ENCODE measurements around the gene DTNBP1.

The DTNBP1 gene

DNA sequence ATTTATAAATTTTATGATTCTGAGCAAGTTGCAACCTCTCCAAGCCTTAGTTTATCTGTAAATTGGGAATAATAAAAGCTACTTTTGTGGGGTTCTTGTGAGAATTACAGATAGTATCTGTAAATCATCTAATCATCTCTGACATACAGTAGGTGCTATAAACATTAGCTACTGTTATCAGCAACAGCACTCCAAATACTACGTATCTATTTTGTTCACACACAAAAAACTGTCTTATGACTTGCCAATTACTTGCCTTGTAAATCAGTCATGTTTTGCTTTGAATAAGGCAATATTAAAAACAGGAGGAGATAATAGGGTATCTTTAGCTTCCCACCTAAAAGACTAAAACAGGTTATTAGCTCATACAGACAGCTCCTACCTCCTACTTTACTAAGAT is 36.7 kb downstream of the DTNBP1 start:
- no peak for DNase-seq (ENCODE audit: low read depth)

DNA sequence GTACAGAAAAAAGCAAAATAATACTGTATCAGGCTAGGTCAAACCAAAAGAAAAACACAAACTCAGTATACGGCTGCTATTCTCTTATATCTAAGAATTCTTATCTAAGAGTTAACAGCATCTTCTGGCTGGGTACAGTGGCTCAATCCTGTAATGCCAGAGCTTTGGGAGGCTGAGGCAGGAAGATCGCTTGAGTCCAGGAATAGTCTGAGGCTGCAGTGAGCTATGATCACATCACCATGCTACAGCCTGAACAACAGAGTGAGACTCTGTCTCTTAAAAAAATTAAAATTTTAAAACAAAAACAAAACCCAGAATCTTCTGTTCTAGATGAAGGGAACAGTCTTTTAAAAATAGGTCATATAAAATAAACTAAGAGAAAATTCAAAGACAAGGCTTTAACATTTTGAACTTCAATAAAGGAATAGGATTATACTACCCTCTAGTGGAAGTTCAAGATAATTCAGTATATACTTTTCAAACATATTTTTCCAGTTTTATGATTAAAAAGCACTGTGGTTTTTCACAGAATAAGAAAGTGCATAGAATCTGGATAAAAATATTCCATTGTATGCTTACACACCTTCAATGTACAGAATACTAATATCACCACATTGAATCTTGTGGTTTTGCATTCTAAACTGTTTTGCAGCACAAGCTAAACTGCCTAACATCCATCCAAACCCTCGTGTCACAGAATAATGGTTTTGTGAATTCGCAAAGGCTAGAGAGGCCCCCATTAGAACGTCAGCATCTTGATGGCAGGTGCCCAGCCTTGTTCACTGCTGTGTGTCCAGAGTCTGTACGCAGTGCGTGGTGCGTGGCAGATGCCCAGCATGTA is 39.3 kb downstream of the DTNBP1 start:
- no peak for DNase-seq (ENCODE audit: low read depth)

DNA sequence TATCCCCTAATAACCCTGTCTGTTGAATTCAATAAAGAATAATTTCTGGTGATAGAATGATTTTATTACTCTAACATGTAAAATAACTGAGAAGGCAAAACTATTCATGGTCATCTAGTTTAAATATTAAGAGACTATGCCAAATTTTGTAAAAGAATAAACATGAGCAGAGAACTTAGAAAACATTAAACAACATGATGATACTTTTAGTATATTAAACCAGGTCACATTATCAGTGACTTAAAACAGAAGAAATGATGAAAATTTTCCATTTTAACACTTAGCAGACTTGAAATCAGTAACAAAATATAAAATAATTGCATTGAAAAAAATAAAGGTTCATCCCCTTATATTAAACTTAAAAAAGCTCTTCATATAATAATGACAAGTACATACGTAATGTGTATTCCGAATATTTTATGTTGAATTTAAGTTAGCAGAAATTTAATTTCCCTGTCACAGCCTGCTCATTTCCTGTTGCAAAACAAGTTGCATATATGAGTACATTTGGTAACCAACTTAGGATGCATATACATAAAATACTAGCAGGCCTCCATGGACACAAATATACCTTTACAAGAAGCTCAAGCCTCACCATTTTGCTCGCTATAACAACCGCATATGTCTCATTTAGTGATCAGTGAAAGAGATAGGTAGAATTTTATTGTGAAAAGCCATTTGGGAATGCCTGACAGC is 40.6 kb downstream of the DTNBP1 start:
- no peak for DNase-seq (ENCODE audit: low read depth)

DNA sequence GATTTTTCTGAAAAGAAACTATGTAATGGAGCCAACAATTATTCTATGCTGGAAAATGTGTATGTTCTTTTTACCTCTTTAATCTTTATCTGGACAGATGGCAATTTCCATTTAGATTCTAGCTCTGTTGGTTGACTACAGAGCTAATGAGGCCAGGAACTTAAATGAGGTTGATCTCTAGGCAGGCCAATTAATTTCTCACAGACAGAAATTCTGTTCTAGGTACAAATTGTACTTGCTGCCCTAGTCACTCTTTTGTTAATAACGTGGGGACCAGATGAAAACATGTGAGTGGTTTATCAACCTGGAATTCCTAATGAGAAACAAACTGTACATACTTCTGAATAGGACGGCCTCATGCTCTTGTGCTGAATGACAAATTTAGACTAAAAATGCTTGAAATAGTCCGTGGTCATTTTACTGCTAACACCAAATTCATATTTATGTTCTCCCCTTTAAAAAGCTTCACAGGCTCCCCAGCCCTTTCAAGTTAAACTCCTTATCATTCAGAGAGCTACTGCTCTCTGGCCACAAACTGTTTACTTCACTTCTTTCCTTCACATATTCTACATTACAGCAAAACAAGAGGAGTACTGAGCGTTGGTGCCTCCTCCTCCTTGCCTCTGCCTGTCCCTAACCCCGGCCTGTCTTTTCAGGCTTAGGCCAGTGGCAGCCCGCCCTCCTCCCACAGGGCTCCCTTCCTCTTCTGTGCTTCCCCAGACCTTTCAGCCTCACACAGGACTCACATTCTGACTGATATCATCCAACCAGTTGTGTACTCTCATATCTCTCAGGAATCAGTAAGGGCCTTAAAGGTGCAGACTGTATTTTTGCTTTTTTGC is 41.4 kb downstream of the DTNBP1 start:
- DNase-seq (ENCODE audit: low read depth) = no peak

DNA sequence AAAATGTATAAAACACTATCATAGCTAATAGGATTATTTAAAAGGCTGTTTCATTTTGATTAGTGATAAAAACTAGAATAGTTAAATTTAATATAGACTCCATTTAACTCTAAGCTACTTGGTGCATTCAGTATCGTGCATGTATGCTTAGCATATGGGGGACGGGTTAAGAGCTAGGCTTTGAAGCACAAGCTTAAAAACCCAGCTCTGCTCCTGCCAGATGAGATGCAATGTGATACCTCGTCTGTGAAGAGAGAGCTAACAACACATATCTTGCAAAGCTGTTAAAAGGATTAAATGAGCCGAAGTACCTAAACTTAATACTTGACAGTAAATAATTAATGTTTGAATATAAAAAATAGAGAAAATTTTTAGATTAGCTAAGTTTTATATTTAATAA is 42.2 kb downstream of the DTNBP1 start:
- DNase-seq (ENCODE audit: low read depth) = no peak

DNA sequence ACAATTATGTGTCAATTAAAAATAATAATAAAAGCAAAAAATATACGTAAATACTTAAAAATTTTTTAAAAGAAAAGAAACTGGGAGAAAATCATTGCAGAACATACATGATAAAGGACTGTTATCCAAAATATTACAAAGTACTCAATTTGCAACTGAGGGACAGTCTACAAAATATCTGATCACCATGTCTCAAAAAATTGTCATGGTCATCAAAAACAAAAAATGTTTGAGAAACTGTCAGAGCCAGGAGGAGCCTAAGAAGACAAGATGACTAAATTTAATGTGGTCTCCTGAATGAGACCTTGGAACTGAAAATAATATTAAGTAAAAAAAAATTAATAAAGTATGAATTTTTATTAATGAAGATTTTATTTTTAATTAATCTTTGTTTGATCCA is 43.5 kb downstream of the DTNBP1 start:
- DNase-seq (ENCODE audit: low read depth) = no peak

DNA sequence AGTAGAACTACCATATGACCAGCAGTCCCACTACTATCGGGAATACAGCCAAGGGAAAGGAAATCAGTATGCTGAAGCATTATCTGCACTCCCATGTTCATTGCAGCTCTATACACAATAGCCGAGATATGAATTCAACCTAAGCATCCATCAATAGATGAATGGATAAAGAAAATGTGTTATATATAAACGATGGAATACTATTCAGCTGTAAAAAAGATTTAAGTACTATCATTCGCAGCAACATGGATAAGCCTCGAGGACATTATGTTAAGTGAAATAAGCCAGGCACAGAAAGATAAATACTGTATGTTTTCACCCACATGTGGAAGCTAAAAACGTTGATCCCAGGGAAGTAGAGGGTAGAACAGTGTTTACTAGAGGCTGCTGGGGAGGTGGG is 44.1 kb downstream of the DTNBP1 start:
- no peak for DNase-seq (ENCODE audit: low read depth)

DNA sequence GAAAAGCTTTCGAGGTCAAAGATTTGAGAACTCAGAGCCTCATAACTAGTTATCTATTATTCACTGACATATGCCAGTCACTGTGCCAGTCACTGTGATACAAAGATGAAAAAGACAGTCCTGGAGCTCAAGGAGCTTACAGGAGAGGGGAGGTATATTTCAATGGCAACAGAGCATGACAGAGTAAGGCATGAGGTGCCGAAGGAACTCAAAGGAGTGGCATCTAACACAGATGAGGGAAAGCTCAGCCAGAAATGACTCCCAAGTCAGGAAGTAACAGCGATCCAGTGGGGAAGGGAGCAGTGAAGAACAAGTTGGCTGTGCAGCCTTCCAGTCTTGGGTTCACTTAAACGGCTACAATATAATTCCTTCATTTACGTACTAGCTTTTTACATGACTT is 46.6 kb downstream of the DTNBP1 start:
- DNase-seq (ENCODE audit: low read depth) = no peak

DNA sequence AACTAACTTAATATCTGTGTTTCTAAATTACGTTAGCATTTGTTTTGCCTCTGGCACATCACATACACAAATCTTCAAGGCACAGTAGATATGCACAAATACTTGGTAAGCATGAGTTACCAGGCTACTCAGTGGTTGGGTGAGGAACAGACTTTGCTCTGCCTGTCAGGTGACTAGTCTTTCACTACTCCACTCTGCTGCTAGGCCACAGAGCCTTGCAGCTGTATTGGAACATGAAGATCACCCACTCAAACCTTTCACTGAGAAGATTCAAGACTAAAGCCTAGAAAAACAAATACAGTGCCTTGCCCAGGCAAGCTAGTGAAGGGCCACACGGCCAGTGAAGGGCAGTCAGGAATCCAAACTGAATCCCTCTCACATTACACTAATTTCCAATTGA is 47.0 kb downstream of the DTNBP1 start:
- no peak for DNase-seq (ENCODE audit: low read depth)

DNA sequence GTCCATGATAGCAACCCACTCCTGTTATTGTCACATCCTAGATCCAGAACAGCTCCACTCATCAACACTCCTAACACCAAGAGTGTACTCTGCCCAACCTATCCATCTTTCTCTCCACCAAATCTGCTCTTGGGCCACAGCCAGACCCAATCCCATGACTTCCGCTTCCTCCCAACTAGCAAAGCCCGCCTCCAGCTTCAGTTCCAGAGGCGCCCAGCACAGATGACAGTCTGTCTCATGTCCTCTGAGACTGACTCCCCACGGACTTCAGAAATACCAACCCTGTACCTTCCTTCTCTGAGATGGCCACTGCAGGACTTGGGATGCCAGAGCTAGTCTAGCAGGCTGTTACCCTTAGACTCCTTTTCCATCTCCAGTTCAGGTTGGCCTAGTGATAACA is 48.6 kb downstream of the DTNBP1 start:
- DNase-seq (ENCODE audit: low read depth) = no peak

DNA sequence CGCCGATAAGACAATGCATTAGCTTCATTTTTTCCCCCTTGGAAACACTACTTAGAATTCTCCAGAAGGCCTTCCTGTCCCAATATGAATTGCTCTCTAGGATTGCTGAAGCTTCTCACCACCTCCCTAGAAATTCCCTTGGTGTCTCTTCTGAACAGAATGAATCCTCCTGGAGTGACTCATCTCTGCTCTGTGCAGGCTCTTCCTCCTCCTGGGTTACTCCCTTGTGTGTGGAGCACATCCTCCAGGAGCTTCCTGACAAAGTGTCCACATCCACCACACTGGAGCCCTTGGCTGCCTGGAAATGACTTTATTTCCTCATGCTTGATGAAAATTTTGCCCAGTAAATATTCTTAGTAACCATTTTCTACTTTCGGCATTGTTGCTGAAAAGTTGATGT is 54.4 kb downstream of the DTNBP1 start:
- DNase-seq (ENCODE audit: low read depth) = no peak

DNA sequence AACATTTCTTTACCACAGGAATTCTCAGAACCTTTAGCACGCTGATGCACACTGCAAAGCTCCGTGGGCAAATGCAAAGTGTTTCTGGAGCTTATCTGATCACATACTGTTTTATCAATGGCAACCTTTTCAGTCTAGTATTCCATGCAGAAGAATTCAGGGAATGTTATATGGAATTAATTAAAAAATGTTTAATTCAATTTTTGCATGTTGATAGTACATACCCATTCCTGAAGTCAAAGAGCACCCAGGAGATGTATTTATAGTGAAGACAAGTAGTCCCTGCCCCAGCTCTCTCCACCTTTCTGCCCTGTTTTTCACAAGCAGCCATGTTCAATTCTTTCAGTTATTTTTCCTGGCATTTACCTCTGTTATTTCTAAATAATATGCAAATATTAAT is 55.2 kb downstream of the DTNBP1 start:
- no peak for DNase-seq (ENCODE audit: low read depth)

DNA sequence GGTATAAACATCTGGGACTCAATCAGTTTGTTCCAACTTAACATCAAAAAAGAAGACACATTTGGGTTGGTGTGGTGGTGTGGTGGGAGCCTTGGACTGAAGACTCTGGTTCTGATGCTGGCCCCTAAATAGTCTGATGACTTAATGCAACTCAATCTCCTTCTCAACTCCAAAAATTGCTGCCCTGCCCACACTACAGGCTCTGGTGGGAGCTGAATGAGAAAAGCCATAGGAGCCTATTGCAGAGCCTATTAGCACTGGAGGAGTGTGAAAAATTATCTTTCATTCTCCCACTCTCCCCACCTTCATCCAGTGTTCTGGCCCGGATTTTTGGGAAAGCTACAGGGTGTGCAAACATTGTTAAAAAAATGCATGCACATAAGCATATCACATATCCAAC is 56.5 kb downstream of the DTNBP1 start:
- DNase-seq (ENCODE audit: low read depth) = no peak

DNA sequence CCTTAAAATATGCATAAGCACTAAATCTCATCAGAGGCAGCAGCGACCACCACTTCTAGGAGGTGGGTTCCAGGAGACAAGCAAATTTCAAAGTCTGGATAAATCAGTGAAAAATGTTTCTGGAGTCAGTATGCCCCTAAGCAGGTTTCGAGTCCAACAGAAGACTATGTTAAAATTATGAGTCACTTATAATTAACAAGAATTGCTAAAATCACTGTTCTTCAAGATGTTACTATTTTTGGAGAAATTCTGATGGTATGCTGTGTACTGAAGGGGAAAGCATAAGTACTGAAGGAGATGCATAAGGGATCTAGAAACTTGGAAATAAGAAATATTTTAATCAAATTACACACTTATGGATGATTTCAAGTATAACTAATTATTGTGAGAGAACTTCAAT is 58.0 kb downstream of the DTNBP1 start:
- no peak for DNase-seq (ENCODE audit: low read depth)

DNA sequence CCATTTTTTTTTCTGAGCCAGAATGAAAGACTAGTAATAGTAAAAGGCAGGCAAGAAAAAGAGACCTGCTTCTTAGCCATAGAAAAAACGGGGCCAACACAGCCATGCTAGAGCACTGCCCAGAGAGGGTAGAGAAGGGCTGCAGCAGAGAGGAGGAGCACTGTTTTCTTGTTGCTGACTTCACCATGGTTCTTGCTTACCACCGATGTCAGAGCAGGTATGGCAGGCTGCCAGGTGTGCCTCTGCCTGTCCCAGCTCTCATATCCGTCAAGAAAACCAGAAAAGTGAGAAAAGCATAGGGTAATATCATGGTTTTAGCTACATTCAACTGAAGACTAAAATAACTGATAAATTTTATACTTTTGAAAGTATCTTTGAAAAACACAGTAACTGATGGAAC is 60.7 kb downstream of the DTNBP1 start:
- no peak for DNase-seq (ENCODE audit: low read depth)

DNA sequence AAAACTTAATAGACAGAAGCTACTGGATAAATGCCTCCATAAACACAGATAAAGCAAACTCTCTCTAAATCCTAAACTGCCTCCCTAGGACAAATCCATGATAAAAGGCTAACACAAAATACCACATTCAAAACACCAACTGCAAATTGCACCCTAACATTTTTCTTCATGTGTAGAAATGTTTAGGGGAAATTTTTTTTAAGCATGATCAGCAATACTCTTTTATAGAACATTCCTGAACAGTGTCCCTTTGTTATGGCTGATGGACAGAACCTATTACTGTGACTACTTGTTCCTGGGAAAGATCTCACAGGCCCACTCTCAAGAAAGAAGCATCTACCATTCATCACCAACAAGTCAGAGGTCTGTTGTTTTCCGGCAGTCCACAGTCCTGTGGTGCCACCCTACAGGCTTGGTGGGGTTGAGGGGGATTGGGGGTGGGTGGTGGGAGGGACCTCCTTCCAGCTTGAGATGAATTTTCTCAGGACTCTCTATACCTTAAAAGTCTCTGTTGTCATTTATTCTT is 64.5 kb downstream of the DTNBP1 start:
- no peak for DNase-seq (ENCODE audit: low read depth)

DNA sequence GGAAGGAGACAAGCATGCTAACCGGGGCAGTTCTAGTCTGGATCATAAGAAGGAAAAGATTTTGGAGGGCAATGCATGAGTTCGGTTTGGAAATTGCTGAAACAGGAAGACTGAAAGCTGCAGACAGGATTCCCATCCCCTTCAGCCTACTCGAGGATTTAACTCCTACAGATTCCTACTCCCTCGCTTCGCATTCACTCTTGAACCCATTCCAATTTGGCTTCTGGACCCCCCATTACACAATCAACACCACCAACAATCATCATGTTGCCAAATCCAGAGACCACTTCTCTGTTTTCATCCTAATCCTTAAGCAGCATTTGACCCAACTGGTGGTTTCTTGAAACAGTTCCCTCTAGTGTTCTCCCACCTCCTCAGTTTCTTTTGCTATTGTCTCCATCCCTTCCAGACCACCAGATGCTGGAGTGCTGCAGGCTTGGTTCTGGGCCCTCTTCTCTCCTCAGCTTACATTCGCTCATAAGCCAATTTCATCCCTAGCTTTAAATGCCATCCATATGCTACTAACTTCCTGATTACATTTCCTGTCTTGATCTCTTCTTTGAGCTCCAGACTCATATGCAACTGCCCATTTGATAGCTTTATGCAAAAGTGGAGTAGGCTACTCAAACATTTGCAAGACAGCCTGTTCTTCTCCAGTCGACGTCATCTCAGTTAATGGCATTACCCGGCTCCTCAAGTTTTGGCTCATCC is 66.5 kb downstream of the DTNBP1 start:
- DNase-seq (ENCODE audit: low read depth) = no peak

DNA sequence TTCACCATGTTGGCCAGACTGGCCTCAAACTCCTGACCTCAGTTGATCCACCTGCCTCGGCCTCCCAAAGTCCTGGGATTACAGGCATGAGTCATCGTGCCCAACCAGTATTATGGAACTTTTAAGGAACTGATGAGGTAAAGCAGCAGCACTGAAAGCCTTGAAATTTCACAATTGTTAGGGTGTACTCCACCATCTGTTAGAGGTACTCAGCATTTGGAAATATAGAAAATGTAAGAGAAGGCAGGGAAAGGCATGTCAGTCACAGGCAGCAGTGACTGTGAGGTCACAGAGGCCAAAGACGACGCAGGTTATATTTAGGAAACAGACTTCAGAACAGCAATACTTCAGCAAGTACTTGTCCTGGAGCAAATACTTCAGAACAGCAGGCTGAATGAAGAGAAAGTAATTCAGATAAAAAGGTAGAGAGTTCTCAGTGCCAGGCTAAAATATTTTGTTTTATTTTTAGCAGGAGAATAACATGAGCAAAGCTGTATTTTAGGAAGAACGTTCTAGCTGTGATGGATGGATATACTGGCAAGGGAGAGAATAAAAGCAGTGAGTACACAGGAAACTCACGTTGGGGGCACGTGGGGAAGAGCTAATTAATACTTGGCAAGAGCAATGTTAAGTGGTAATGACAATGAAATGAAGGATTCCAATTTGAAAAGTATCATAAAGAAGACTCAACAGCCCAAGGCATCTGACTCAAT is 67.2 kb downstream of the DTNBP1 start:
- no peak for DNase-seq (ENCODE audit: low read depth)

DNA sequence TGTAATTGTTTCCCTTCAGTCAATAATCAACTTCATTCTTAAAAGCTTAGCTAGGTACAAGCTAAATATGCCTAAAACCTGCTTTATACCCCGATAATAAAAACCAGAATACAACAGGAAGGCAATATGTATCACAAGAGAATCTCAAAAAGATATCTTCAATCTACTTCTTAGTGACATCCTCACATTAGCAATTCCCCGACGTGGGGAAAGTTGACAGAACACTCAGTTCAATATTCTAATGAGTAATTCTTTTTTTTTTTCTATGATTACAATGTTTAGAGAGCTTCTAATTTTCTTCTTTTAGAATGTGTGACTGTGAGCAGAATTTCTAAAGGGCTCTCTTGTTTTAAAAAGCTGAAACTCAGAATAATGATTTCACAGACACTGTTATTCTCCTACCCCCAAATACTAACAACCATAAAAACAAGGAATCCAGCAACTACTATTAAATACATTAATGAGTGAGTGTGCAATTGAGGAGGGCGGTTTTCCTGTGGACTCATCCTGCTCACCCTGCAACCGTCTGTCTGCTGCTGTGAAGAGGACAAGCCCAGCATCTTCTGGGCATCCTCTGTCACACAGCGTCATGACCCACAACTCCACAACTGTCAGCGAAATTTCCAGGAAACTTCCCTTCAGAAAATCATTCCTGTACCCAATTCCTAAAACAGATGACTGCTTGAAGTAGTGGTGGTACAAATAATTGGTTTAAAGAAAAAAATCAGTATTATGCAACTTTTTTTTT is 68.1 kb downstream of the DTNBP1 start:
- DNase-seq (ENCODE audit: low read depth) = no peak

DNA sequence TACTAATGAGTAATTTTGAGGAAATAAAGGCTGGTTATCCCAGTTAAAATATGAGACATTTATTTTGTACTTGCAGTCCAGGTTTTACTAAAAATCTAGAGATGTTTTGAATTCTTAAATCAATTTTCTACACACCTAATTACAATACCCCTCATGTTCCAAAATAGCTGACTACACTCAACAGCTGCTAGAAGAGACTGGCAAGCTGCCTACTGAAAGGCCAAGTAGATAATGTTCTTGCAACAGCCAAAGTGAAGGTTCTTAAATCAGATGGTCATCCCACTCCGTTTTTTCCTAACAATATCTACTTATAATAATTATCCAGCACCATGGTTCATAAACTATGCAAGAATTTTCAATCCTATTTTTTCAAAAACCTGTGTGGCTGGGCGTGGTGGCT is 69.0 kb downstream of the DTNBP1 start:
- peak; percentile 4 for DNase-seq (ENCODE audit: low read depth)

DNA sequence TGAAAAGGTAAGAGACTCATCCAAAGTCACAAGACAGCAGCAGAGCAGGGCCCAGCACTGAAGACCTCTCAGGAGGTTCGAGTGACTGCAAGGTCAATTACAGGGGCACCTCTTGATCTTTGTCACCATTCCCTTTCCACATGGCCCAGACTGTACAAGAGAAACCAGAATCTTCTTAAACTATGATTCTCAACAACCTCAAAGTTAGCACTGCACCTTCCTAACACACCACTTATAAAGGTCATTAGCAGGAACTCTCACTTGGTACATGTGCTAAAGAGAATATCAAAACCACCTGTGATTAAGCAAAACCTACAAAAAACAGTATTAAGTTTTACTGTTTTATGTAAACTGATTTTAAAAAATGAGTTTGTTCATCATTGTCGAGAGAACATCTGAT is 70.2 kb downstream of the DTNBP1 start:
- no peak for DNase-seq (ENCODE audit: low read depth)

Measured in fibroblast of the conjunctiva (primary cell).